HG03521 (cell line): ENCODE results near the gene AGMAT.
A peak's percentile ranks its signal among the peaks of the same experiment; 100 is the strongest.
"Not testable (repeated sequence)": the region's sequence is repeated elsewhere in the genome, so short reads cannot be mapped to it uniquely, and the experiment has no call there.

Experiments used
- ATAC-seq: cut with Tn5 transposase; IDR thresholded peaks from one replicate; pipeline ENCODE4 v1.9.1; 2021; ENCODE audit warnings: mild to moderate bottlenecking, moderate library complexity; ENCODE audit not compliant: unreplicated experiment

The AGMAT gene

DNA sequence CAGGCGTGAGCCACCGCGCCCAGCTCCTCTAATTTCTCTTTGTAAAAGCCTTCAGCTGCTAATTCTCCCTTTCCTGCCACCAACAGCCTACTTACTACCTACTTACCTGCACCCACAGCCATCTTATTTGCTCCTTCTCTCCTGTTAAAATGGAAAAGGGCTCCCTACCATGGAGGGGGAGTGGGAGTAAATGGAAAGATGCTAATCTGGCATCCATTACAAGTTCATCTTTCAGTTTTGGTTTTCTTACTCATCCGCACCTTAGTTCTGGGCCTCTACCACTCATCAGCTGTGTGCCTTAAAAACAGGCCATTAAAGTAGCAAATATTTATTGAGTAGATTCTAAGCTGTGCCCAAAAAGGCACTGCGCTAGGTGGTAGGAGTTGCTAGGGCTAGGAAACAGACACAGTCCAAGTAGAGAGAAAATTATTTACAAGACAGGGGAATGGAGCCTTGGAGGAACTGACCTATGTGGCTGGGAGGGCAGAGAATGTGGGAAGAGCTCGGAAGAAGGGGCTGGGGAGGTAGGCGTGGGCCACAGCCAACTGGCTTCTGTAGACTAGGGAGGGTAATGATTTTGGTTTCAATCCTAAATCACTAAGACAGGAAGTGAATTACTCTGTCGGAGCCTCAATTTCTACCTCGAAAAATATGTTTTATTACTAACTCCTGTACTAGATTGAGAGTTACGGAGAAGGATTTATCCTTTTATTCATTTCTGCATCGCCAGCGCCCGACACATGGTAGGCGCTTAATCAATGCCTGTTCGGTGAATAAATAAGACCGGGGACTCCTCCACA is 31.7 kb upstream of the AGMAT start:
- ATAC-seq = no peak

DNA sequence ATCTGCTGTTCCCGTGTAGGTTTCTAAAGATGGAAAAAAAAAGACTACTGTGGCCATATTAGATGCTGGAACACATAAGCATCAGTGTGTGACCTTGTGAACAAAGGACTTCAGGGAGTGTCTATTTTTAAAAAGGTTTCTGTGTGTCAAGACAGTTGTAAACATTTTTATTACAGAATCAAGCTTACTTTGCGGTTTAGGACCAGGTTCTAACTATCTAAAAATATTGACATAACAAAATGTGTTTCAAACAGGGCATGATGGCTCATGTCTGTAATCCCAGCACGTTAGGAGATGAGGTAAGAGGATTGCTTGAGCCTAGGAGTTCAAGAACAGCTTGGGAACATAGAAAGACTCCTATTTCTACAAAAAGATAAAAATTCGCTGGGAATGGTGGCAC is 25.3 kb upstream of the AGMAT start:
- no peak for ATAC-seq

DNA sequence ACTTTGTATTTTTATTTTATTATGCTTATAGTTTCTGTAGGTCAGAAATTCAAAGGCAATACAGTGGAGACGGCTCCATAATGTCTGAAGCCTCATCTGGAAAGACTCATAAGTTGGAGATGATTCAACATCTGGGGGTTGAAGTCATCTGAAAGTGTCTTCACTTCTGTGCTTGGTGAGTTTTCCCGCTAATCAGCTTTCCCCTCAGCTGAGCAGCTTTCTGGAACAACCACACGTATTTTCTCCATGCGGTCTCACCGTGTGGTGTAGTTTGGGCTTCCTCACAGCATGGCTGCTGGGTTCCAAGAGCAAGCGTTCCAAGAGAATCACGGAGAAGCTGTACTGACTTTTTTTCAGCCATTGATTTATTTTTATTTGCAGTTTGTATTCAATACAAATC is 24.8 kb upstream of the AGMAT start:
- no peak for ATAC-seq

DNA sequence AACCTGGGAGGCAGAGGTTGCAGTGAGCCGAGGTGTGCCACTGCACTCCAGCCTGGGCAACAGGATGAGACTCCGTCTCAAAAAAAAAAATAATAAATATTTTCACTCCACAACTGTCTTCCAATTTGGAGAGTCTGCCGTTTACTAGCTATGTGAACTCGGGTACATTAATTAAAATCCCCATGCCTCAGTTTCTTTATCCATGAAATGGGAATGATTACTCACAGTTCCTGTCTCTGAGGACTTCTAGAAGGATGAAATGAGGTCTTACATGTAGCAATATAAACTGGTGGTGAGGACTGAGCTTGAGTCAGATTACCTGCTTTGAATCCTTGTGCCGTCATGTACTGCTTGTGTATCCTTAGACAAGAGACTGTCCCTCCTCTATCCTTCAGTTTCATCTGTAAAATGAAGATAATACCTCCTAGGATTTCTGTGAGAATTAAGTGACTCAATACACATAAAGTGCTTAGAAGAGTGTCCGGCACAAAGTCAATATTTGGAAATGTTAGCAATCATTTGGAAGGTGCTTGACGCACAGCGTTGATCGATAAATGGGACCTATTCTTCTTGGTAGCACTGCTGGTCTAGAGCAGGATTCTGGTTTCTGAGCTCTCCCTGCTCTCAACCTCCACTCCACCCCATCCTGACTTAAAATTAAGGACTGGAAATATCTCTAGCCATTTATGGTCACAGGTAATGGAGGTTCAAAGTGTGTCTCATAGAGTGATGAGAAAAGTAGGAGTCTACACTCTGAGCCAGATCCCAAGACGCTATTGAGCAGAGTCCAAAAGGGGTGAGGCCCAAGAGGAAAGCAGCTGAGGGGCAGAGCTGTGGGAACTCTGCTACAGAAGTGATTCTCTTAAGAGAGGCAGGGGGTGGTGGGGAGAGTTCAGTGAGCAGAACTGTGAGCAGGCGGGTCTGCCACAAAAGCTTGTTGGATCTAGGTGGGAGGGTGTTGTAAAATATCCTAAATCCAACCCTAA is 20.8 kb upstream of the AGMAT start:
- ATAC-seq = no peak

DNA sequence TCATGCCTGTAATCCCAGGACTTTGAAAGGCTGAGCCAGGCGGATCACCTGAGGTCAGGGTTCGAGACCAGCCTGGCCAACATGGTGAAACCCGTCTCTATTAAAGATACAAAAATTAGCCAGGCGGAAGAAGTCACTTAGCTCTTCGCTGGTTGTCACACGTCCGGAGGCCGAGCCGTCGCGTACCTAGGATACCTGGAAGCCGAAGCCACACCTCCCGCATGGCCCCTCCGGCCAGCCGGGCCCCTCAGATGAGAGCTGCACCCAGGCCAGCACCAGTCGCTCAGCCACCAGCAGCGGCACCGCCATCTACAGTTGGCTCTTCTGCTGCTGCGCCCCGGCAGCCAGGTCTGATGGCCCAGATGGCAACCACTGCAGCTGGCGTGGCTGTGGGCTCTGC is 19.5 kb upstream of the AGMAT start:
- ATAC-seq = not testable (repeated sequence)

DNA sequence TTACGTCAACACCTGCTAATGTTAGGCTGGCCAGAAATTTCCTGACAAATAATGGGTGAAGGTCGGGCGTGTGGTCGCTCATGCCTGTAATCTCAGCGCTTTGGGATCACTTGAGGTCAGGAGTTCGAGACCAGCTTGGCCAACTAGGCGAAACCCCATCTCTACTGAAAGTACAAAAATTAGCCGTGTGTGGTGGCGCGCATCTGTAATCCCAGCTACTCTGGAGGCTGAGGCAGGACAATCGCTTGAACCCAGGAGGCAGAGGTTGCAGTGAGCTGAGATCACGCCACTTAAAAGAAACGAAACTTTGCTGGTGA is 19.1 kb upstream of the AGMAT start:
- ATAC-seq = not testable (repeated sequence)

DNA sequence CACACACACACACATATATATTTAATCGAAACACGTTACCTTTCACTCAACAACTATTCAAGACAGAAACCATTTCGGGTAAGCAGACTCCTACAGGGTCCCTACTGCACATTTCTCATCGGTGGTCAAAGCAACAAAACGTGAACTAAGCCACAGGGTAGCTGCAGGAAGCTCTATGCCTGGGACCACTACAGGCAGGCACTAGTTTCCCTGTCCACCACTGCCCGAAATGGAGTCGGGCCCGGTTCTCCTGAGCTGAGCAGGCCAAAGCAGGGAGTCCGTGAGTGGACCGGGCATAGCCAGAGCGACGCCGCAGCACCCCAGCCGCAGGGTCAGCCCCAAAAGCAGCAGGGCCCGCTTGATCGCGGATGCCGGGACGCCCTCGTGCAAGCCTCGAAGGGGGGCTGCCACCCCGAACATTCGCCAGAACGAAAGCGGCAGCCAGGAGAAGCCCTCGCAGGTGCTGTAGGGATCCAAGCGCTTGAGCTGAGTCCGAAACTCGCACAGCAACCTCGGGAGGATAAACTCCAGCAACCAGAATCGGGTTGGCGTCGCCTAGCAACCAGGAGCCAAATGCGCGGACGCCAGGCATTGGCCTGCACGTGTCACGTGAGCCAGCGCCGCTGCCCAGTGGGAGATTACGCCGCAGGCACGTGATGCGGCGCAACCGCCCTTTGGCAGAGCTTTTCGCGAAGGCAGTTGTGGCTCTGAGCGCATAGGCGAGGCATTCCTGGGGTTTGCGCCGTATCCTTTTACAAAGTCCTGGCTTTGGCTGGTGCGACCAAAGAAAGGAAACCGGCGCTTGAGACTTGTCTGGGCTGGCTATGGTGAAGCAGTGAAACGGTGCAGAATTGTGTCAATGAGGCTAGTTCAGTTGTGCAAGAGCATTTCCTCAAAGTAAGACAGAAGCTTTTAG is 18.5 kb upstream of the AGMAT start:
- ATAC-seq = peak; percentile 87

DNA sequence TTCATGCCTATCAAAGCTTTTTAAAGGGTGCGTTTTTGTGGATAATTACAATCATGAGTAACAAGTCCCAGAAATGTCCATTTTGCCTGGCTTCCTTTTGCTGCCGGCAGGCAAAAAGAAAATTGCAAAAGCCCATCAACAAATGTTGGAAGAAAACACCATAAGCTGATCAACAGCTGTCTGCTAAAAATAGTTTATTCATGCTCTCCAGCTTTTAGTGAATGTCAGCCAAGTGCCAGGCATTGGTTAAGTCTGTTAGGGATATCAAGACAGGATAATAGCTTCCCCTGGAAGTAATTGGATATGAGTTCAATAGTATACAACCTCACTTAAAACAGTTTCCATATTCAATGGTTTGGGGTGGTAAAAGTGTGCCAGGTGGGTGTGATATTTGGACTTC is 13.6 kb upstream of the AGMAT start:
- no peak for ATAC-seq

DNA sequence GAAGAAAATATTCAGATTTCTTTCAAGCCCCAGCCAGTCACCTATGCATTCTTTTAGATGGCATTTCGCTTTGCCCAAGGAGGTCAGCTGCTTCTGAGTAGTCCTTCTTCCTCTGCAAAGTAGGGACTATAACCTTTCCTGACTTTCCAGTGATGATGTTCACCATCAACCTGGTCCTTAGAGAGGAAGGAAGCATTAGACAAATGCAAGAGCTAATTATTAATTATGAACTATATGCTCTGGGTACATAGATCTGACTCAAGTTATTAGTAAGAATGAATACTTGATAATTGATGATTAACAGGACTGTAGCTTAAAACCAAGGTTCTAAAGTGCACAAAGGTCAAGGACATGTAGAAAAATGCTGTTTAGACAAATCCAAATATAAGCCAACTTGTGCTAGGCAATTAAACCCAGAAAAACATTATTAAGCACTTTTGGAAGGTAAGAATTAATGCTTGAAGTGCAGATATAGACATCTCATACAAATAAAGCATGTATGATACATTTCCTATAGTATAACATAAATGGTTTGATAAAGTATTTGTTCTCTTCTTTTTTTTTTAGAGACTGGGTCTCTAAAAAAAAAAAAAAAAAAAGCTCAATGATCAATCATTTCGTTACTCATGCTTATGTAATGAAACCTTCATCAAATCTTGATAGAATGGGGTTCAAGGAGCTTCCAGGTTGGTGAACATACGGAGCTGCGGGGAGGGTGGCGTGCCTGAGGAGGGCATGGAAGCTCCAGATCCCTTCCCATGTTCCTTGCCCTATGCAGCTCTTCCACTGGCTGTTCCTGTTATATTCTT is 11.2 kb upstream of the AGMAT start:
- ATAC-seq = no peak

DNA sequence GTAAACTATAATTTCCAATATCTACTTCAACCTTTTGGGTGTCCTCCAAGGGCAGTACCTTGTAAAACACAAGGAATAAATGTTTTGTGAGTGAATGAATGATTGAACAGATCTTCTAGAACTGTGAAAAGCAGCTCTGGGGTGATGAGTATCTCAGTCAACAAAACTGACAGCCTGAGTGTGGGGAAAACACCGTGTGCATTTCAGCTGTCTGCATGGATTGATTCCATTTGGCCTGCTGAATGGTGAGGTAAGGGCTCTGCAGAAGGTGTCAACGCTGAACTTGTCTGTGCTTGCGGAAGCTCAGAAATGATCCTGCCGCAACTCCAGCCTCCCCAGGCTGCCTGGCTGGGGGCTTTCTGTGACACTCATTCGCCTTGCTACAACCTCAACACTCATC is 7.4 kb upstream of the AGMAT start:
- no peak for ATAC-seq

DNA sequence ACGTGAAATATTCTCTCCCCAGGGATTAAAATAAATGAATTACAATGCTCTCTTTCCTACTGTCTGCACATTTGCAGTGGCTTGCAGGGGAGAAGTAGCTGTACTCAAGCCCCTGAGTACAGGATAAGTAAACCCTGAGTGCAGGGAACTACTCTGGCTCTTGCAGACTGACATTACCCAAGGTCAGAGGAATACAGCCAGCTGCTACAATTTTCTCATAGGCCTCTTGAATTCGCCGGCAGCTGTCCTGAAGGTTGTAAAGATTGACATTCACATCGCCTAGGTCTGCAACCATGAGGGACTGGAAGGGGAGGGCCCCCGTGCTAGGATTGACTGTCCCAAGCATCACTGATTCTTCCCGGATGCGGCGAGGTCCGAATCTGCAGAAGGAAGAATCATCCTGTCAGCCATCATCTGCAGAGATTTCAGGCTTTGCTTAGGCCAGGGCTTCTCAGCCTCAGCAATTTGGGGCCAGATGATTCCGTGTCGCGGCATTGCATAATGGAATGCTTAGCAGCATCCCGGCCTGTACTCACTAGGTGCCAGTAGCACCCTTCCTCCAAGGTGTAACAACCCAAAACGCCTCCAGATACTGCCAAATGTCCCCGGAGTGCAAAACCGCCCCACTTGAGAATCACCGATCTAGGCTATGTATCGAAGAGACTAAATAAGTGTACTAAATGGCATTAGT is 1.7 kb downstream of the AGMAT start:
- ATAC-seq = no peak

DNA sequence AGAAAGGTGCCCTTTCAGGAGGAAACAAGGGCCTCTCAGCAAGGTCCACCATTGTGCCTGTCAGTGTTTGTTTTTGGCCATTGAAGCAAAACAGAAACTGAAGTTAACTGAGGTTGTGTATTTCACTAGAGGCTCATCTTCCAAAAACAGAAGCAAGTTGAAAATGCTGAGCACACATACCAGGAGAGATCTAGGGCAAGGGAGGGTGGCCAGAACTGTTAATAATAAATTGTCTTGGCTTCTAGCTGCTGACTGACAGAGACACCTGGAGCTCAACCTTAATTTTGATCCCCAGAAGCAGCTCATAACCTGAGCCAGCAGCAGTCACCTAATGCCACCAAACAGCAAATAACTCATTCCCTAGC is 5.2 kb downstream of the AGMAT start:
- no peak for ATAC-seq

DNA sequence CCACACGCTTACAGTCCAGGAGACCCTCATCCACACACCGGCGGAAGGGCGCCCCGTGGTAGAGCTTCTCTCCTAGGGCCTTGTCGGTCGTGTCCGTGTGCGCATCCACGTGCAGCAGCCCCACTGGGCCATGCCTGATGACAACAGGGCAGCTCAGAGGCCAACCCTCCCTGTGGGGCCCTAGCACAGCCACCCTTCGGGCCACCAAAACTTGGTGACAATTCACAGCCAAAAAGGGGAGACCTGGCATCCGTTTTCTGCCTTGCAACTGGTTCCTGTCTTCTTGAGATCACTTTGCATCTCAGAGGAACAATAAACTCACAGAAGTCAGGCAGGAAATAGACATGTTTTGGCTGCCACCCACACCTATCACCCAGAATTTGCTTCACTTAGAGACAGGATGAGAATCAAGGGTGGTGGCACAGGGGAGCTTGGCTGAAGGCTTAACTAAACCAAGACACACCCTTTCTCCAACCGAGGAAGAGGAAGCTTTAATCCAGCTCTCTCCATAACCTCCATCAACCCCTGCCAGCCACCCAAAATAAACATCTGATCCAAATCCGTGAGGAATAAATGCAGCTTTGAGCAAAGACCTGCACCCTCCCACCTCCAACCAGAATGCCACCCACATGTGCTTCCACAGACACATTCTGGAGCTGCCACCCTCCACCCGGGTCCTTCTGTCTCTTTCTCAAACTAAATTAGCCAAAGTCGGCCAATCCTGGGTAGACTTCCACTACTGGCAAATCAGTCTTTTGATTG is 5.7 kb downstream of the AGMAT start:
- no peak for ATAC-seq

DNA sequence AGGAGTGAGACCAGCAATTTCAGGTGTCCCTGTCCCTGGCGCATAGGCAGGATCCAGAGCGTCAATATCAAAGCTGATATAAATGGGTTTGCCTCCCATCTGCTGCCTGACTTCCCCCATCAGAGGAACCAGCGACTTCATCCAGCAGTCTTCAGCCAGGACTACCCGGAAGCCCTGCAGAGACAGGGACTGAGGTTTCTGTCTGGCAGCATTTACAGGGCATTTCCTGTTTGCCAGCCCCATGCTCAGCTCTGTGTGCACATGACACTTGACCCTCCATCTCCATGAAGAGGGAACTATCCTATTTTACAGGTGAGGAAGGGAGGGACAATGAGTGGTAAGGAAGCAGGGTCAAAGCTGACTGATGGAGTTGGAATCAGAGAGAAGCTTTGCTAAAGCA is 7.2 kb downstream of the AGMAT start:
- no peak for ATAC-seq

DNA sequence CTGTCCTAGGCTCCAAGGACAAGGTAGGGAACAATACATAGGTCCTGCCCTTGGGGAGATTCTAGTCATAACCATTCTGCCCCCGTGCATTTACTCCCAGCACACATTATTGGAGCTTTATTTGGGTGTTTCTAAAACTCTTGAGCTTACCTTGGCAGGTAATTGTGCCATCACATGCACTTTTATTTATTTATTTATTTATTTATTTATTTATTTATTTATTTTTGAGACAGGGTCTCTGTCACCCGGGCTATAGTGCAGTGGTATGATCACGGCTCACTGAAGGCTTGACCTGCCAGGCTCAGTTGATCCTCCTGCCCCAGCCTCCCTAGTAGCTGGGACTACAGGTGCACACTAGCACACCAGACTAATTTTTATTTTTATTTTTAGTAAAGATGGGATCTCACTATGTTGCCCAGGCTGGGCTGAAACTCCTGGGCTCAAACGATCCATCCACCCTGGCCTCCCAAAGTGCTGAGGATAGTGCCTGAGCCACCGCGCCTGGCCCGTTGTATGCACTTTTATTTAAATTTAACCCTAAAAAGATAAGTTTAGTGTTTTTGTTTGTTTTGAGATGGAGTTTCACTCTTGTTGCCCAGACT is 9.2 kb downstream of the AGMAT start:
- ATAC-seq = no peak

DNA sequence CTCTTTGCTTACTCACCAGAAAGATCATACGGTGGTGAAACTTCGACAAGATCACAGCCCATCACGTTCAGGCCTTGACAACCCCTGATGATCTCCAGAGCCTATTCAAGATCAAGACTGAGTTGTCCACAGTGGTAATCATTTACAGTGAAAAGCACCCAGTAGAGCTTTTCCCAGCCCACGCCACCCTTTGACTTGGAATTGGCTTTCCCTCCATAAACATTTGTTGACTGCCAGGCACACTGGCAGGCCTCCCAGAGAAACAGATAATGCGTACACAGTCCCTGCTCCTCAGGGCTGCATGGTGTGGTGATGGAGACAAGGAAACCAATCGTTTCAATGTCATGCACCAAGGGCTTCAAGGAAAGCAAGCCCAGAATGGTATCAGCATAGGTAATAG is 10.1 kb downstream of the AGMAT start:
- ATAC-seq = no peak

DNA sequence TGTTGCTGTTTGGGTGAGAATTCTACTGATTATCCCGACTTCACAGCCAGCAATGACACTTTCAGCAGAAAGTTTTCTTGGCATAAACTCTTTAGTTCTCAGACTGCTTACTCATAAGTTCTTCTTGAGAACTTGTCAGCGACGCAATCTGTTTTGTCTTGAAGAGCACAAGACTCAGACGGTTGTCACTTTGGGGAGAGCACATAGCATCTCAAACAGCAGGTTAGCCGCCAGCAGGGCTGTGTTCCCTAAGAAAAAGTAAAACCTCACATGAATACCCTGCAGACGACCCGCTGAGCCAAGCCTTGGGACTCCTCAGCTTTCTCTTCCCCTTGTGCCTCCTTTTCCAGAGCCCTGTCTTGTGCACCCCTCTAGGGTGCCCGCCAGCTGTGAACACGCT is 11.4 kb downstream of the AGMAT start:
- no peak for ATAC-seq

DNA sequence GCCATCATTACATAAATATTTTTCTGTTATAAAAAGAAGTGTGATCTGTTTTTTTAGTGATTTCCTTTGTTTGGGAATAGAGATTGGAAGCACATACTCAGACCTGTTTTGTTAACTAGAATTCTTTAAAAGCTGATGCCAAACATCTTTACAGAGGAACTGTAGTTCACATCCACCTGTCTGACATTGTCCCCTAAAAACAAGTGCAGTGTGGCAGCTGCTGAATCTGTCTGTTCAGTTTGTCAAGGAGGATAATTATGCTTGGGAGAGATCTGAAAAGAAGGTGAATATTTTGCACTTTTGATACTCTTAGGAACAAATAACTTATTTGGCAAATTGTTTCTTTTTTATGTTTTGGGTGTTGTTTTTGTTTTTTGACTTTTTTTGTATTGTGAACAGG is 13.6 kb downstream of the AGMAT start:
- ATAC-seq = no peak

DNA sequence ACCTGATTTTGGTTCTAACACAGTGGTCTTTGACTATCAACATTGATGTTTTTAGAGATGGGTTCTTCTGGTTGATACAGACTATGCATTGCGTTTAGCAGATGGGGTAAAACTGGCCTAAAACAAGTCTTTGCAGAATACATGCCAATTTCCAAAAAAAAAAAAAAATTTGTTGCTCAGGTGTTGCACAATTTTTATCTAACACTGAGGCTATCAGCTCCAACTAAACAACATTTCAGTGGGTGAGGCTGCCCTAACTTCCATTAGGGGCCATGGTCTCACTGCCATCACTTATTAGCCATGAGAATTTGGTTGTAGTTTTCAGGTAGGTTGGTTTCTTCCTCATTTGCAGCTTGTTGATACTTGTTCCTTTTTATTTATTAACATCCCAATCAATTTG is 14.0 kb downstream of the AGMAT start:
- ATAC-seq = no peak
